ENCODE measurements around the gene MAN2B2. TPM values are rescaled to one million over a fixed set of nuclear protein-coding genes. Genes with fewer than 3 reads are reported as not detected.

Gene MAN2B2
- total and polyA plus RNA-seq, 10 donors: 7.9 to 40.3 (median 31.8) TPM

- peak within 1 kb of the TSS; percentile 65 to 96 (median 88) for H3K4me3 ChIP-seq
- intact Hi-C loops (cut with DNase I; ENCODE audit: low total_unique reads): loop anchor here (5.0 kb wide), 1 partner anchor 67 kb away; the partner anchor contains the start of gene MRFAP1L1
- DNase-seq: peak; percentile 97
- peaks cover 17 to 46% (median 35%) of the 10 kb centered on the region in 6 donors for H3K4me1 ChIP-seq
- H3K9me3 ChIP-seq: no peaks in the 10 kb centered on the region
- TF ChIP-seq POLR2A (IDR thresholded peaks at IDR 0.05) (peak; percentile 22 to 57 (median 55)), POLR2AphosphoS5 (IDR thresholded peaks at IDR 0.05) (peak; percentile 93 to 98 (median 97))
- TF ChIP-seq, protein P1, sequence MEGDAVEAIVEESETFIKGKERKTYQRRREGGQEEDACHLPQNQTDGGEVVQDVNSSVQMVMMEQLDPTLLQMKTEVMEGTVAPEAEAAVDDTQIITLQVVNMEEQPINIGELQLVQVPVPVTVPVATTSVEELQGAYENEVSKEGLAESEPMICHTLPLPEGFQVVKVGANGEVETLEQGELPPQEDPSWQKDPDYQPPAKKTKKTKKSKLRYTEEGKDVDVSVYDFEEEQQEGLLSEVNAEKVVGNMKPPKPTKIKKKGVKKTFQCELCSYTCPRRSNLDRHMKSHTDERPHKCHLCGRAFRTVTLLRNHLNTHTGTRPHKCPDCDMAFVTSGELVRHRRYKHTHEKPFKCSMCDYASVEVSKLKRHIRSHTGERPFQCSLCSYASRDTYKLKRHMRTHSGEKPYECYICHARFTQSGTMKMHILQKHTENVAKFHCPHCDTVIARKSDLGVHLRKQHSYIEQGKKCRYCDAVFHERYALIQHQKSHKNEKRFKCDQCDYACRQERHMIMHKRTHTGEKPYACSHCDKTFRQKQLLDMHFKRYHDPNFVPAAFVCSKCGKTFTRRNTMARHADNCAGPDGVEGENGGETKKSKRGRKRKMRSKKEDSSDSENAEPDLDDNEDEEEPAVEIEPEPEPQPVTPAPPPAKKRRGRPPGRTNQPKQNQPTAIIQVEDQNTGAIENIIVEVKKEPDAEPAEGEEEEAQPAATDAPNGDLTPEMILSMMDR (IDR thresholded peaks at IDR 0.05 in 8 of 11, conservative IDR thresholded peaks at IDR 0.05 in 3 of 11): peak in 2 of 11 experiments; percentile 8 to 19
- H3K27ac ChIP-seq: peak within 1 kb of the TSS; percentile 95 to 99 (median 98)
- peaks cover 0 to 23% (median 19%) of the 10 kb centered on the region in 6 donors for H3K36me3 ChIP-seq
- H3K27me3 ChIP-seq (replicated peaks in 1 of 7): no peaks in the 10 kb centered on the region
- WGBS, 5 donors: 0 to 1% (median 0%) methylated on average over 87 to 90 of the region's 90 CpGs
Measured at GRCh38 chr4:6640292-6641163, 65.5 kb downstream of the MAN2B2 start, which contains the start of gene MRFAP1. Gene MRFAP1, plus strand, starts transcription at chr4:6640685. Its CDS starts 178 bp downstream, at chr4:6640863.

DNA sequence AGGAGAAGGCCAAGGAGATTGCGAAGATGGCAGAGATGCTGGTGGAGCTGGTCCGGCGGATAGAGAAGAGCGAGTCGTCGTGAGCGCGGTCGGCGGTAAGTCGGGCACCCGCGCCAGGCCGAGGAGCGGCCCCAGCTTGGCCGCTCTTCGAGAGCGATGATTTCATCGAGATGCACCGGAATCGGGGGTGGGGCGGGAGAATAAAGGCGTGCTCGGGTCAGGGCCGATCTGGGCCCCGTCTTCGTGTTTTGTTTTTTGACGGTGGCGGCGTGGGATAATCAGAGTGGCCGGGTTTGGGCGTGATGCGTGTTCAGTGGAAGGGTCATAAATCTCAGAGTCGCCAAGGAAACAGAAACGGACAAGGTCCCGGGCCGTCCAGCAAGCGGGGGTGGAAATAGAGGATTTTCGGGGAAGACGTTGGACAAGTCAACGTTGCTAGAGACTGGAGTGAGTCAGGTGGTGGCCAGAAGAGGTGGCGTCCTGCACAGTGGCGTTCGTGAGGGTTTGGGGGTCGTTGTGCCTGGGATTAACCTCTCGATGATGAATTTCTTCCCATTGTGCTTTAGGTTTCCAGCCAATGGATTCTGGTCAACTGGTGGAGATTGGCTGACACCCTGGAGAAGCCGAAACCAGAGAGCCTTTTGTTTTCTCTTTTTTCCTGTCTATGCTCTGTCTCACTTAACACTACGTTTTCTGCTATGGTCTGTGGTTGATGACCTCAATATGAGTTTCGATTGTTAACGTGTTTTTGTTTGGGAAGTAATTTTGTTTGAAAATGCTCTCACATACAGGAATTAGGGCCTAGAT lies 66.4 kb downstream of the MAN2B2 start:
- 0 to 1% (median 1%) methylated on average over 48 to 50 of the region's 50 CpGs for WGBS, 5 donors
- intact Hi-C loops (cut with DNase I; ENCODE audit: low total_unique reads): loop anchor here (5.0 kb wide), 1 partner anchor 66 kb away; the partner anchor contains the start of gene MRFAP1L1
- TF ChIP-seq POLR2AphosphoS5 (IDR thresholded peaks at IDR 0.05) (no peak), POLR2A (IDR thresholded peaks at IDR 0.05) (no peak)
- TF ChIP-seq, protein P1 (IDR thresholded peaks at IDR 0.05 in 8 of 11, conservative IDR thresholded peaks at IDR 0.05 in 3 of 11): no peak
- peaks cover 0 to 23% (median 19%) of the 10 kb centered on the region in 6 donors for H3K36me3 ChIP-seq
- peak overlapping the region; percentile 95 to 99 (median 98) for H3K27ac ChIP-seq
- H3K9me3 ChIP-seq: no peaks in the 10 kb centered on the region
- H3K4me1 ChIP-seq: peaks cover 17 to 46% (median 35%) of the 10 kb centered on the region in 6 donors
- no peaks in the 10 kb centered on the region for H3K27me3 ChIP-seq (replicated peaks in 1 of 7)
- DNase-seq: peak; percentile 91
- peak overlapping the region; percentile 65 to 96 (median 88) for H3K4me3 ChIP-seq

DNA sequence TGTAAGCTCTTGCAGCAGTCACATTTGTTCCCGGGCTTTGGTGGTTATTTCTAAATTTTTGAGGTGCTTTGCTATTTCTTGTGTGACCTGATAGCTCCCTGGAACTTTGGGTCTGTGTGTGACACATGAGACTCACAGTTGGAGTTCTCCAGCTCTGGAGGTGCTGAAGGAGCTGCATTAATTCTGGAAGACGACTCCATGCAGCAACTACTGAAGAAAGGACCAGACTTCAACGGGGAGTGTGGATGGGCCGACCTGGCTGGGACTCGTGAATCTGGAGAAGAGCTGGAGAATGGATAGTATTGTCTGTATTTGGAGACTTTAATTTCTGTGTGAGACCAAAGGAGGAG lies 67.0 kb downstream of the MAN2B2 start:
- intact Hi-C loops (cut with DNase I; ENCODE audit: low total_unique reads): loop anchor here (5.0 kb wide), 1 partner anchor 65 kb away; the partner anchor contains the start of gene MRFAP1L1
- H3K27me3 ChIP-seq (replicated peaks in 1 of 7): no peaks in the 10 kb centered on the region
- peak overlapping the region; percentile 65 to 96 (median 88) for H3K4me3 ChIP-seq
- peak overlapping the region; percentile 95 to 99 (median 98) for H3K27ac ChIP-seq
- 50 to 63% (median 58%) methylated on average over 5 of the region's 5 CpGs for WGBS, 5 donors
- no peaks in the 10 kb centered on the region for H3K9me3 ChIP-seq
- peaks cover 0 to 23% (median 19%) of the 10 kb centered on the region in 6 donors for H3K36me3 ChIP-seq
- no peak for DNase-seq
- H3K4me1 ChIP-seq: peaks cover 17 to 46% (median 35%) of the 10 kb centered on the region in 6 donors
- no peak for TF ChIP-seq POLR2A (IDR thresholded peaks at IDR 0.05)
- TF ChIP-seq, protein P1 (IDR thresholded peaks at IDR 0.05 in 8 of 11, conservative IDR thresholded peaks at IDR 0.05 in 3 of 11): no peak
- TF ChIP-seq POLR2AphosphoS5 (IDR thresholded peaks at IDR 0.05): no peak
